H9 (cell line): ENCODE results near the gene RASL10A. TPM values are rescaled to one million over a fixed set of nuclear protein-coding genes. Genes with fewer than 3 reads are reported as not detected.

Source experiments
- DNase-seq: peaks from one replicate; pipeline ENCODE4 v3.0.0-alpha.2; 2017
- H2AFZ ChIP-seq: one replicate; pipeline ENCODE4 v1.6.1; 2013; ENCODE audit warnings: mild to moderate bottlenecking, low read length, control low read depth, moderate library complexity
- H2AK5ac ChIP-seq: 2 replicates; pipeline ENCODE4 v1.6.1; 2013; ENCODE audit warnings: low read length, control low read depth, mixed read lengths; ENCODE audit not compliant: insufficient read length
- H2BK120ac ChIP-seq: one replicate; pipeline ENCODE4 v1.6.1; 2013; ENCODE audit warnings: low read depth, mild to moderate bottlenecking, low read length, control low read depth, inconsistent platforms; ENCODE audit not compliant: poor library complexity, severe bottlenecking
- H2BK12ac ChIP-seq: 2 replicates; pipeline ENCODE4 v1.6.1; 2013; ENCODE audit warnings: low read length, control low read depth, mixed read lengths, low read depth; ENCODE audit not compliant: insufficient read length
- H2BK15ac ChIP-seq: 2 replicates; pipeline ENCODE4 v1.6.1; 2013; ENCODE audit warnings: low read depth, low read length, control low read depth
- H2BK20ac ChIP-seq: one replicate; pipeline ENCODE4 v1.6.1; 2013; ENCODE audit warnings: low read depth, mild to moderate bottlenecking, low read length, control low read depth, inconsistent platforms; ENCODE audit not compliant: poor library complexity, severe bottlenecking
- H2BK5ac ChIP-seq: 2 replicates; pipeline ENCODE4 v1.6.1; 2013; ENCODE audit warnings: low read length, control low read depth, mixed read lengths; ENCODE audit not compliant: insufficient read length
- H3K14ac ChIP-seq: 2 replicates; pipeline ENCODE4 v1.6.1; 2013; ENCODE audit warnings: low read length, control low read depth; ENCODE audit not compliant: insufficient read depth
- H3K18ac ChIP-seq: 2 replicates; pipeline ENCODE4 v1.6.1; 2013; ENCODE audit warnings: low read depth, mild to moderate bottlenecking, mixed read lengths, low read length, control low read depth; ENCODE audit not compliant: insufficient read length
- H3K23ac ChIP-seq: 2 replicates; pipeline ENCODE4 v1.6.1; 2013; ENCODE audit warnings: low read length, control low read depth, mixed read lengths, low read depth; ENCODE audit not compliant: insufficient read length
- H3K23me2 ChIP-seq: 2 replicates; pipeline ENCODE4 v1.6.1; 2013; ENCODE audit warnings: low read depth, mild to moderate bottlenecking, mixed read lengths, low read length, control low read depth; ENCODE audit not compliant: insufficient read length, poor library complexity, severe bottlenecking
- H3K27ac ChIP-seq: 2 replicates; pipeline ENCODE4 v1.5.1; 2013; ENCODE audit warnings: low read length, control low read depth, mixed read lengths, low read depth; ENCODE audit not compliant: insufficient read length
- H3K27me3 ChIP-seq: 2 replicates; pipeline ENCODE4 v1.6.1; 2013; ENCODE audit warnings: low read length, control low read depth, inconsistent platforms; ENCODE audit not compliant: insufficient read depth
- H3K4ac ChIP-seq: 2 replicates; pipeline ENCODE4 v1.6.1; 2013; ENCODE audit warnings: low read depth, mild to moderate bottlenecking, control low read depth, inconsistent platforms, low read length, moderate library complexity
- H3K4me1 ChIP-seq: 2 replicates; pipeline ENCODE4 v1.6.1; 2013; ENCODE audit warnings: low read length, control low read depth, inconsistent platforms; ENCODE audit not compliant: insufficient read depth
- H3K4me2 ChIP-seq: 2 replicates; pipeline ENCODE4 v1.6.1; 2013; ENCODE audit warnings: low read length, control low read depth, mixed read lengths; ENCODE audit not compliant: insufficient read length, insufficient read depth
- H3K56ac ChIP-seq: 2 replicates; pipeline ENCODE4 v1.6.1; 2013; ENCODE audit warnings: low read depth, mild to moderate bottlenecking, mixed read lengths, low read length, control low read depth; ENCODE audit not compliant: insufficient read length
- H3K79me1 ChIP-seq: 2 replicates; pipeline ENCODE4 v1.6.1; 2013; ENCODE audit warnings: low read depth, mild to moderate bottlenecking, moderate library complexity, low read length, control low read depth, inconsistent platforms; ENCODE audit not compliant: insufficient read depth, poor library complexity, severe bottlenecking
- H3K79me2 ChIP-seq: 2 replicates; pipeline ENCODE4 v1.6.1; 2013; ENCODE audit warnings: low read length, control low read depth, inconsistent platforms; ENCODE audit not compliant: insufficient read depth
- H3K9ac ChIP-seq: 2 replicates; pipeline ENCODE4 v1.6.1; 2013; ENCODE audit warnings: low read length, control low read depth, mixed read lengths; ENCODE audit not compliant: insufficient read length; ENCODE audit errors: extremely low read depth
- H3K9me3 ChIP-seq: one replicate; pipeline ENCODE4 v1.6.1; 2013; ENCODE audit warnings: low read depth, low read length, inconsistent platforms; ENCODE audit not compliant: control insufficient read depth
- H3T11ph ChIP-seq: one replicate; pipeline ENCODE4 v1.6.1; 2013; ENCODE audit warnings: mild to moderate bottlenecking, low read length, control low read depth, inconsistent platforms
- H4K20me1 ChIP-seq: one replicate; pipeline ENCODE4 v1.6.1; 2013; ENCODE audit not compliant: control insufficient read depth, insufficient read length, insufficient read depth
- H4K5ac ChIP-seq: 2 replicates; pipeline ENCODE4 v1.6.1; 2013; ENCODE audit warnings: low read depth, mild to moderate bottlenecking, mixed read lengths, low read length, control low read depth; ENCODE audit not compliant: insufficient read length
- H4K8ac ChIP-seq: replicated peaks from 2 replicates; pipeline ENCODE4 v1.6.1; 2013; ENCODE audit warnings: low read length, control low read depth, mixed read lengths, low read depth; ENCODE audit not compliant: insufficient read length
- H4K91ac ChIP-seq: 2 replicates; pipeline ENCODE4 v1.6.1; 2013; ENCODE audit warnings: low read depth, mild to moderate bottlenecking, moderate library complexity, mixed read lengths, low read length, control low read depth; ENCODE audit not compliant: insufficient read length
- H3K27ac Mint-ChIP-seq, 3 experiments: 2 replicates in 2 of 3; 3 replicates in 1 of 3; pipeline ENCODE4 v1.8.0; 2020 to 2021; ENCODE audit warnings: mixed read lengths in 3 of 3, mild to moderate bottlenecking in 1 of 3, moderate library complexity in 1 of 3
- H3K27me3 Mint-ChIP-seq: 2 replicates; pipeline ENCODE4 v1.8.0; 2021; ENCODE audit warnings: low read depth, mild to moderate bottlenecking, moderate library complexity, mixed read lengths
- H3K36me3 Mint-ChIP-seq, 3 experiments: 2 replicates in 2 of 3; 3 replicates in 1 of 3; pipeline ENCODE4 v1.8.0; 2020 to 2021; ENCODE audit warnings: low read depth in 3 of 3, mixed read lengths in 3 of 3; ENCODE audit not compliant: insufficient read depth in 1 of 3
- H3K4me1 Mint-ChIP-seq, 2 experiments: 2 replicates each; pipeline ENCODE4 v1.8.0; 2020; ENCODE audit warnings: mixed read lengths in 2 of 2
- H3K4me3 Mint-ChIP-seq, 2 experiments: 2 replicates in 1 of 2; 3 replicates in 1 of 2; pipeline ENCODE4 v1.8.0; 2020 to 2021; ENCODE audit warnings: mild to moderate bottlenecking in 2 of 2, mixed read lengths in 2 of 2, moderate library complexity in 1 of 2
- H3K9me3 Mint-ChIP-seq, 2 experiments: 2 replicates in 1 of 2; 3 replicates in 1 of 2; pipeline ENCODE4 v1.8.0; 2020; ENCODE audit warnings: mild to moderate bottlenecking in 2 of 2, mixed read lengths in 2 of 2, moderate library complexity in 1 of 2
- CTCF ChIP-seq: fragments of 200-600 bp; sonication (generic); conservative IDR thresholded peaks from 3 replicates; pipeline ENCODE4 v1.8.0; 2021; ENCODE audit warnings: antibody characterized with exemption, mild to moderate bottlenecking
- WGBS: extraction: QIAGEN DNeasy Blood & Tissue Kit; methylation state at CpG from one replicate; pipeline ENCODE4 v1.1.7; 2013; ENCODE audit warnings: missing lambda C conversion rate, low lambda C conversion rate, mixed read lengths; ENCODE audit not compliant: insufficient read length; ENCODE audit errors: extremely low coverage; 5-methylcytosine and 5-hydroxymethylcytosine counted together
- total RNA-seq: library from RNA; stranded (reverse); gene quantifications from 2 replicates; pipeline ENCODE4 v1.2.1, GENCODE V29; 2021

Gene RASL10A
- total RNA-seq, 1 experiment from 2014 or later, result 0.90 TPM

DNA sequence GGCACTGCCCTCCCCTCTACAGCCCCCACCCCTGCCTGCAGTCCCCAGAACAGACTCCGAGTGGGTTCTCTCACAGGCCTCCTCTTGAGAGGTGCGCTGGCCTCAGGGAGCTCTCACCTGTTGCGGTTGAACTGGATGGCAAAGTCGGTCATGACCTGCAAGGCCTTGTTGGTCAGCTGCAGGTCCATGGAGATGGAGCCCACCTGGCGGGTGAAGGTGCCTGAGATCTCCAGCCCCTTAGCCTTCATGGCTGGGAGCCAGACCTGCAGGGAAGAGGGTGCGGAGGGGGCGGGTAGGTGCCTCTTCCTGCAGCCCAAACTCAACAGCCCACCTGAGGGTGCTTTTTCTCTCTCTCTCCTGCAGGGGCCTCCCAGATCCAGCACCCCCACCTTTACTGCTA lies 18.7 kb upstream of the RASL10A start:
- H3K79me2 ChIP-seq, result no peaks in the 10 kb centered on the region
- WGBS, result no CpG with 5 or more reads among the region's 7 CpGs
- Mint-ChIP-seq H3K4me3 (no peak overlapping the region), H3K9me3 (no peaks in the 10 kb centered on the region), H3K4me1 (peaks cover 2 to 3% of the 10 kb centered on the region in 2 experiments; a peak in 2 of 4 replicates), H3K36me3 (peaks cover 22 to 63% (median 44%) of the 10 kb centered on the region in 3 experiments), H3K27me3 (no peaks in the 10 kb centered on the region), H3K27ac (no peak overlapping the region)
- H3K23me2 ChIP-seq, result no peaks in the 10 kb centered on the region
- H3K79me1 ChIP-seq, result no peaks in the 10 kb centered on the region
- no peak overlapping the region for H2AK5ac ChIP-seq
- H2AFZ ChIP-seq, result no peak overlapping the region
- H2BK12ac ChIP-seq, result no peak overlapping the region
- H3K14ac ChIP-seq, result no peak overlapping the region
- no peak overlapping the region for H3K9ac ChIP-seq
- H4K20me1 ChIP-seq, result peaks cover 3% of the 10 kb centered on the region
- H4K91ac ChIP-seq, result no peak overlapping the region
- no peak overlapping the region for H4K5ac ChIP-seq
- H4K8ac ChIP-seq, result no peak overlapping the region
- no peak overlapping the region for H3K23ac ChIP-seq
- no peak overlapping the region for H3K56ac ChIP-seq
- H2BK20ac ChIP-seq, result no peak overlapping the region
- no peak overlapping the region for H3K27ac ChIP-seq
- no peaks in the 10 kb centered on the region for H3K4me1 ChIP-seq
- no peaks in the 10 kb centered on the region for H3K9me3 ChIP-seq
- no peak overlapping the region for H2BK15ac ChIP-seq
- H3K4me2 ChIP-seq, result no peak overlapping the region
- H3K18ac ChIP-seq, result no peak overlapping the region
- H3K27me3 ChIP-seq, result no peaks in the 10 kb centered on the region
- H3K4ac ChIP-seq, result no peak overlapping the region
- H2BK120ac ChIP-seq, result no peak overlapping the region
- DNase-seq, result no peak
- H2BK5ac ChIP-seq, result no peak overlapping the region
- H3T11ph ChIP-seq, result no peak overlapping the region
- no peak for TF ChIP-seq CTCF
